Transverse colon (tissue), 4 donors: ENCODE measurements around the gene SCTR. TPM values are rescaled to one million over a fixed set of nuclear protein-coding genes. Genes with fewer than 3 reads are reported as not detected.

Experiments
- DNase-seq: peaks from one replicate; pipeline ENCODE4 v3.0.0-alpha.2; 2019
- H3K27ac ChIP-seq, 4 donors: fragments of 200-600 bp; sonication (generic); 2 replicates each; pipeline ENCODE4 v1.5.1; 2016 to 2018; ENCODE audit warnings: inconsistent platforms in 4 of 4
- H3K27me3 ChIP-seq: fragments of 200-600 bp; sonication (generic); 2 replicates; pipeline ENCODE4 v1.5.1; 2017; ENCODE audit warnings: inconsistent platforms
- H3K36me3 ChIP-seq, 4 donors: fragments of 200-600 bp; sonication (generic); 2 replicates each; pipeline ENCODE4 v1.5.1; 2017 to 2019; ENCODE audit warnings: inconsistent platforms in 4 of 4
- H3K4me1 ChIP-seq, 4 donors: fragments of 200-600 bp; sonication (generic); 2 replicates each; pipeline ENCODE4 v1.5.1; 2017 to 2020; ENCODE audit warnings: inconsistent platforms in 4 of 4
- H3K4me3 ChIP-seq, 4 donors: fragments of 200-600 bp; sonication (generic); 1 replicate in 1 of 4; 2 replicates in 3 of 4; pipeline versions ENCODE4 v1.5.1 to v1.6.1; 2017 to 2019; ENCODE audit warnings: inconsistent platforms in 4 of 4
- H3K9me3 ChIP-seq, 2 donors: fragments of 200-600 bp; sonication (generic); 2 replicates each; pipeline ENCODE4 v1.5.1; 2017 to 2019; ENCODE audit warnings: inconsistent platforms in 2 of 2
- EP300 ChIP-seq: sonication (generic); formaldehyde crosslinking; IDR thresholded peaks from one replicate; pipeline ENCODE4 v1.6.1; 2017; ENCODE audit warnings: antibody characterized with exemption, low read depth
- POLR2A ChIP-seq: fragments of 450-650 bp; IDR thresholded peaks from one replicate; pipeline ENCODE4 v1.6.1; 2016; ENCODE audit warnings: antibody characterized with exemption, mild to moderate bottlenecking, moderate library complexity
- POLR2AphosphoS5 ChIP-seq, 3 donors: sonication (generic); formaldehyde crosslinking; IDR thresholded peaks; one replicate each; pipeline ENCODE4 v1.6.1; 2016; ENCODE audit warnings: antibody characterized with exemption in 3 of 3
- WGBS, 2 donors: methylation state at CpG; one replicate each; pipeline ENCODE4 v1.1.5; 2018; ENCODE audit warnings: low coverage in 1 of 2; 5-methylcytosine and 5-hydroxymethylcytosine counted together
- in situ Hi-C, 4 donors: fragments of 200-750 bp; cut with MboI; loops; one replicate each; pipeline versions ENCODE4 v1.15.0 to v1.15.1; 2017; ENCODE audit warnings: low sequenced_read_pairs in 3 of 4, low pct_ligation_motif_present in 1 of 4, low pct_unique_long_range_greater_than_20kb in 1 of 4
- intact Hi-C: fragments of 100-400 bp; cut with DNase I; formaldehyde crosslinking; loops from one replicate; pipeline ENCODE4 v1.15.1; 2023; ENCODE audit warnings: low total_unique reads
- total RNA-seq, 4 donors: library from RNA; depleted of rRNA; stranded (reverse); fragments of >200 nt; gene quantifications; one replicate each; pipeline ENCODE4 v1.1.0, GENCODE V29; 2016
- TF ChIP-seq, protein P1 (sequence below), 5 experiments: fragments of 200-600 bp in 3 of 5; fragments of 450-650 bp in 2 of 5; sonication (generic) in 3 of 5; IDR thresholded peaks; 1 replicate in 2 of 5; 2 replicates in 3 of 5; pipeline ENCODE4 v1.5.1; 2016 to 2017; ENCODE audit warnings: antibody characterized with exemption in 5 of 5, inconsistent platforms in 3 of 5, mild to moderate bottlenecking in 2 of 5, moderate library complexity in 1 of 5

SCTR gene
- total RNA-seq, 4 donors from 2014 or later = not detected

DNA sequence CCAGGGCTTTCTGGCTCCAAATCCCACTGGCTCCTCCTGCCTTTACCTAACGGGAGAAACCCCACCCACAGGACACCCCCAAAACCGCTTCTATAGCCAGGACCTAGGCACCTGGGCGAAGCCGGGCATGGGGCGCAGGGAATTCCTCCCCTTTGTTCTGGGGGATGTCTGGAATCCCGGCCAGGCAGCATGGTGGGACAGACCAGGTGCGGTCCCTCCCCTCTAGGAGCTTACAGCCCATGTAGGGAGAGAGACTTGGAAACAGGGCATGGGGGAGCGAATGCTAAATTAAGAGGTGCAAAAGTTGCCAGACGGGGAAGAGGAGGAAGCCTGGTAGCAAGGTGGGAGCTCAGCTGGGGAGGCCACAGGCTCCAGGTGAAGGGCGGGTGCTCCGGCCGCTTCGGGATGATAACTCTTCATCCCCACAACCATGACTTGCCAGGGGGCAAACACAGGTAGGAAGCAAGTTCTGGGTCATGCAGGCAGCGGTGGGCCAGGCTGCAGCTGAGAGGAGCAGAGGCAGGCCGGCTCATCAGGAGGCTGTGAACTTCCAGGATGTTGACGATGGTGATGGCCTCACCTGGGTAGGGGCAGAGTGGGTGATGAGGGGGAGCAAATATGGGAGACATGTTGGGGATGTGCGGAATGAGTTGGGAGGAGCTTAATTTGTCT, 91.3 kb downstream of the SCTR start:
- Histone ChIP-seq H3K27ac (peak overlapping the region in 3 of 4 donors; percentile 86 to 88 (median 88)), H3K36me3 (no peaks in the 10 kb centered on the region), H3K27me3 (no peaks in the 10 kb centered on the region), H3K9me3 (no peaks in the 10 kb centered on the region), H3K4me3 (peak overlapping the region in 3 of 4 donors; percentile 48 to 68 (median 58)), H3K4me1 (peaks cover 0 to 65% (median 37%) of the 10 kb centered on the region in 4 donors)
- TF ChIP-seq EP300 (no peak), POLR2AphosphoS5 (IDR thresholded peaks at IDR 0.05) (no peak)
- intact Hi-C loops = no loop called here
- WGBS, 2 donors = 93 to 100% methylated on average over 1 to 17 of the region's 17 CpGs
- in situ Hi-C loops = no loop called here
- DNase-seq = no peak

DNA sequence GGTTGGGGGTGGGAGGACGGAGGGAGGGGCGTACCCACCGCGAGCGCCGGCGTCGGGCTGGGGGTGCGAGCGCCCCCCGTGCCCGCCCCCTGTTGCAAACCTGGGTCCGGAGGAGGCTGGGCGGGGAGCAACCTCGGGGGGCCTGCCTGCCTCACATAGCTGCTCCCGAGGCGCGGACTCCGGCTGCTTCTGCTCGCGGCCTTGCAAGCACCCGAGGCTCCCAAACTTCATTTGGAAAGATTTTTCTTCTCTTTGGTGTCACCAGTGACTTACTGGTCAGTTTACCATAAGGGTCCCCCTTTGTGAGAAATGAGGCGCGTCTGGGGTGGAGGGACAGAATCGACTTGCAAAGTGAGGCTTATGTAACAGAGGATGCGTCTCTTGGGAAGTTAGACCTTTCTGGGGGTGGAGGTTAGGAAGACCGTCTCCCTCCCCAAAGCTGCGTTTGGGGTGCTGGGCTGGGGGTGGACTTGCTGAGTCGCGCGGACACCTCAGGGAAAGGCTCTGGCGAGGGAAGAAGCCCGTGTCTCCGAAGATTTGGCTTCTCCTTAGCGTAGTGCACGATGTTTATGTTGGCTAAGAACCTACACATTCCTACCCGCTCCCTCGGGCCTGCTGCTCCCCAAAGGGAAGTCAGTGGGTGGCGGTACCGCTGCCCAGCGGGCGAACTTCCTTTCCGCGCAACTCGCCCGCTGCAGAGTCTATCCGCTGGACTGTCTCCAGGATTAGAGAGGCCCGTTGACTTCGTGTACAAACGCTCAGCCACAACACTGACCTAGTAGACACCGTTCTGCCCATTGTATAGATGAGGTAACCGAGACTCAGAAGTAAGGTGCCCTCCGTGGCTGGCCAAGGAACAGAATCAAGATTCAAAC, 92.1 kb downstream of the SCTR start:
- DNase-seq = peak; percentile 50
- H3K36me3 ChIP-seq = no peaks in the 10 kb centered on the region
- WGBS, 2 donors = 23% methylated on average over 44 of the region's 53 CpGs; no CpG with 5 or more reads in 1 of the 2 donors
- no peaks in the 10 kb centered on the region for H3K27me3 ChIP-seq
- peaks cover 0 to 73% (median 45%) of the 10 kb centered on the region in 4 donors for H3K4me1 ChIP-seq
- H3K27ac ChIP-seq = peak overlapping the region; percentile 65 to 88 (median 87)
- TF ChIP-seq POLR2AphosphoS5 (IDR thresholded peaks at IDR 0.05) = peak in 2 of 3 donors; percentile 17 to 22
- TF ChIP-seq, protein P1, sequence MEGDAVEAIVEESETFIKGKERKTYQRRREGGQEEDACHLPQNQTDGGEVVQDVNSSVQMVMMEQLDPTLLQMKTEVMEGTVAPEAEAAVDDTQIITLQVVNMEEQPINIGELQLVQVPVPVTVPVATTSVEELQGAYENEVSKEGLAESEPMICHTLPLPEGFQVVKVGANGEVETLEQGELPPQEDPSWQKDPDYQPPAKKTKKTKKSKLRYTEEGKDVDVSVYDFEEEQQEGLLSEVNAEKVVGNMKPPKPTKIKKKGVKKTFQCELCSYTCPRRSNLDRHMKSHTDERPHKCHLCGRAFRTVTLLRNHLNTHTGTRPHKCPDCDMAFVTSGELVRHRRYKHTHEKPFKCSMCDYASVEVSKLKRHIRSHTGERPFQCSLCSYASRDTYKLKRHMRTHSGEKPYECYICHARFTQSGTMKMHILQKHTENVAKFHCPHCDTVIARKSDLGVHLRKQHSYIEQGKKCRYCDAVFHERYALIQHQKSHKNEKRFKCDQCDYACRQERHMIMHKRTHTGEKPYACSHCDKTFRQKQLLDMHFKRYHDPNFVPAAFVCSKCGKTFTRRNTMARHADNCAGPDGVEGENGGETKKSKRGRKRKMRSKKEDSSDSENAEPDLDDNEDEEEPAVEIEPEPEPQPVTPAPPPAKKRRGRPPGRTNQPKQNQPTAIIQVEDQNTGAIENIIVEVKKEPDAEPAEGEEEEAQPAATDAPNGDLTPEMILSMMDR (IDR thresholded peaks at IDR 0.05) = no peak
- intact Hi-C loops (no loop called here), in situ Hi-C loops (no loop called here)
- H3K4me3 ChIP-seq = peak overlapping the region; percentile 48 to 68 (median 56)
- no peaks in the 10 kb centered on the region for H3K9me3 ChIP-seq

DNA sequence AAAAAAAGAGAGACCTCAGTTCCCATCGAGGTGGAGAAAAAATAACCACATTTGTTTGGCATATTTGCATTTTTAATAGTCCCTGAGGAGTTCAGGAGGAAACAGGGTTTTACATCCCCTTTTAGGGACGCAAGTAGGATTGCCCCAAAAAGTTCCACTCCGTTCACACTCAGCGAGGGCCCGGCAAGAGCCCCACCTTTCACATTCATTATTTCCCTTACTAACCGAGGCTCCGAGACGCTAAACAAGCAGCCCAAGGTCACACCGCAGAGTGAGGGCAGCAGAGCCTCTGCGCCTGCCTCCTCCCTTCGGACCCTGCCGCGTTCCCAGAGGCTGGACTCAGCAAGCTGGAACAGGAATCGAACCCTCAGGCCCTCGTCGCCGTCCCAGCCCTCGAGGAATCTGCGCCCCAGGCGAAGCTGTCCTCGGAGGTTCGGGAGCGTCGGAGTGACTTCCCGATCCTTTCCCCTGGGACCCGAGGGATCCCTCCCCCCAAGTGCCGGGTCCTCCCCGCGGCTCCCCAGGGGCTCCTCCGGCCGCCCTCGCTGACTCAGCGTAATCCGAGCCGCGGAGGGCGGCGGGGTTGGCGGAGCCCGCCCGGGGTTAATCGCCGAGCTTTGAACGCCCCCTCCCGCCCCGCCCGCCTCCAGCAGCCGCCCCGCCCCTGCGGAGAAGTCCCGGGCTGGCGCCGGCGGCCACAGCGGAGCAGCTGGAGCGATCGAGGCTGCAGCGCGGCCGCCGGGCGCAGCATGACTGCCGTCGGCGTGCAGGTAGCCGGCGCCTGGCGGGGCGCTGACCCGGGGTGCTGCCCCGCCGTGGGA, 92.9 kb downstream of the SCTR start, which contains the start of gene TMEM37:
TSS of gene TMEM37 (plus strand) at position 700 of the 821 bp plus-strand sequence. CDS start at position 750, 50 bp downstream.
- Histone ChIP-seq H3K27me3 (no peaks in the 10 kb centered on the region), H3K27ac (peak within 1 kb of the TSS; percentile 65 to 88 (median 87)), H3K4me3 (peak within 1 kb of the TSS; percentile 48 to 68 (median 56)), H3K9me3 (no peaks in the 10 kb centered on the region), H3K4me1 (peaks cover 0 to 81% (median 53%) of the 10 kb centered on the region in 4 donors), H3K36me3 (no peaks in the 10 kb centered on the region)
- DNase-seq = peak; percentile 84
- in situ Hi-C loops = no loop called here
- intact Hi-C loops = no loop called here
- 4 to 40% methylated on average over 4 to 59 of the region's 72 CpGs for WGBS, 2 donors
- TF ChIP-seq, protein P1 (IDR thresholded peaks at IDR 0.05) = no peak
- TF ChIP-seq POLR2A = peak; percentile 73
- TF ChIP-seq POLR2AphosphoS5 (IDR thresholded peaks at IDR 0.05) = peak in 2 of 3 donors; percentile 60 to 69

DNA sequence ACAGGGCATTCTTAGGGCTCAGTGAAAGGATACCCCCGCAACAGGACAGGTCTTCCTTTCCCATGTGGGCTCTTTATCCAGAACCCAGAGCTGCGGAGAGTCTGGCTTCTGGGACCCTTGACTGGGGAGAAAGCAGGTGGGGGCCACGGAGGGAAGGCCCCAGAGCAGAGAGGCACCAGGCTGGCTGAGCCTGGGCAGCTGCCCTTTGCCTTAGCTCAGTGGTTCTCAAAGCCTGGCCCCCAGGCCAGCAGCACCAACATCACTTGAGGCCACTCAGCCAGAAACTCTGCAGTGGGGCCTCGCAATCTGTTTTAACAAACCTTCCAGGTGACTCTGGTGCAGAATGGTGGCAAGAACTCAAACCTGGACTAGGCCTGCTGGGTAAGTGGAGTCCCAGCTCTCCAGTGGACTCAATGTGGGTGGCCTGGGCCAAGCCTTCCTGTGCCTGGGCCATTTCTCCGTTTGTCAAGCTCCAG, 94.2 kb downstream of the SCTR start:
- Histone ChIP-seq H3K4me1 (peaks cover 0 to 85% (median 55%) of the 10 kb centered on the region in 4 donors), H3K9me3 (no peaks in the 10 kb centered on the region), H3K36me3 (no peaks in the 10 kb centered on the region), H3K27ac (peak overlapping the region; percentile 65 to 88 (median 87)), H3K27me3 (no peaks in the 10 kb centered on the region), H3K4me3 (no peak overlapping the region)
- TF ChIP-seq, protein P1 (IDR thresholded peaks at IDR 0.05) = no peak
- TF ChIP-seq EP300 = no peak
- TF ChIP-seq POLR2AphosphoS5 (IDR thresholded peaks at IDR 0.05) = no peak
- TF ChIP-seq POLR2A = no peak
- in situ Hi-C loops = no loop called here
- intact Hi-C loops = no loop called here
- no peak for DNase-seq
- WGBS, 2 donors = 94% methylated on average over 5 of the region's 5 CpGs; no CpG with 5 or more reads in 1 of the 2 donors
